GM18951 (cell line): Measurements from ENCODE around the gene CNGB1.

Experiments
- POLR2A ChIP-seq: IDR thresholded peaks from 4 replicates; pipeline ENCODE4 v1.6.1; 2011; ENCODE audit warnings: mild to moderate bottlenecking; ENCODE audit not compliant: insufficient read length, insufficient read depth; ENCODE audit errors: extremely low read depth
- in situ Hi-C: fragments of 300-500 bp; cut with MboI; formaldehyde crosslinking; loops from one replicate; pipeline ENCODE4 v1.12.0; 2022; ENCODE audit warnings: low sequenced_read_pairs, mixed read lengths, inconsistent platforms; ENCODE audit not compliant: unreplicated experiment

The CNGB1 gene

DNA sequence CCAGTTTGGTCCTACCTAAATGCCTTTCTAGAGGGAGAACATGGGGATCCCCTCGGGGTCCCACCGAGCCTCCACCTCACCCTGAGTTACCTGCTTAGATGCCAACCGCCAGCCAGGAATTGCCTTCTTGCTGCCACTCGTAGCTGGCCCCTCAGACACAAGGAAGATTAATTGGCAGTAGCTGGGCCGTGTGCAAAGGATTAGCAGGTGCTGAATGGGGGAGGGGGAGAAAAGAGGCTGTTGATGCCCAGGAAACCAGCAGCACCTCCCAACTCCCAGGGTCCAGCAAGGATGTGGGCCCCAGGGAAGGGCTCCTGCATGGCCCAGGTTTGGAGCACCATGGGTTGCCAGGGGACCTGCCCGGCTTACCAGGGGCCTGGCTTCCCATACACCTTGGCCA lies at the start of gene CNGB1:
CNGB1 (minus strand) TSS at position 159 of the 400 bp plus-strand sequence. CDS start 3,842 bp downstream, outside the sequence.
- in situ Hi-C loops, result no loop called here
- TF ChIP-seq POLR2A, result no peak

DNA sequence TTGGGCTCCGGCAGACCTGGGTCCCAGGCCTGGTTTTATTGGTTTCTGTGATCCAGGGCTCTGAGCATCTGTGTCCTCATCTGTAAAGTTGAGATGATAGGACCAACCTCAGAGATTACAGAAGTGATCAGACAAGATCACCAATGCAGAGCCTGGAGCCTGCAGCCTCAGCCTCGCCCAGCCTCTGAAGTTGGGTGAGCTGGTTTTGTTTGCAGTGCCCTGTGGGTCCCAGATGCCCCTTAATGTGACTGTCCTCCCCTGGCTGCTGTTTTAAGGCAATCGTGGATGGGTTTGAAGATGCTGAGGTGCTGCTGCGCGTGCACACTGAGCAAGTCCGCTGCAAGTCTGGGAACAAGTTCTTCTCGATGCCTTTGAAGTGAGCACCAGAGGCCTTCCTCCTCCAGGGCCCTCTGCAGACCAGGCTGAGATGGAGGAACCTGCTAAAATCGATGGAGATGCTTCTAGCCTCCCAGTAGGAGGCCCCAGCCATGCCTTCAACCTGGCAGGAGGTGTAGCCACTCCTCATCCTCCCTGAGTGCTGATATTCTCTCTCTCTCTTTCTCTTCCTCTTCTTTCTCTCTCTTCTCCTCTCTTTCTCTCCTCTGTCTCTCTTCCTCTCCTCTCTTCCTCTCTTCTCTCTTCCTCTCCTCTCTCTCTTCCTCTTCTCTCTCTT lies 49.1 kb upstream of the CNGB1 start:
- in situ Hi-C loops, result loop anchor here (25.0 kb wide), 2 partner anchors 267 to 467 kb away; partner anchors contain the start of gene PRSS54
- TF ChIP-seq POLR2A, result no peak

DNA sequence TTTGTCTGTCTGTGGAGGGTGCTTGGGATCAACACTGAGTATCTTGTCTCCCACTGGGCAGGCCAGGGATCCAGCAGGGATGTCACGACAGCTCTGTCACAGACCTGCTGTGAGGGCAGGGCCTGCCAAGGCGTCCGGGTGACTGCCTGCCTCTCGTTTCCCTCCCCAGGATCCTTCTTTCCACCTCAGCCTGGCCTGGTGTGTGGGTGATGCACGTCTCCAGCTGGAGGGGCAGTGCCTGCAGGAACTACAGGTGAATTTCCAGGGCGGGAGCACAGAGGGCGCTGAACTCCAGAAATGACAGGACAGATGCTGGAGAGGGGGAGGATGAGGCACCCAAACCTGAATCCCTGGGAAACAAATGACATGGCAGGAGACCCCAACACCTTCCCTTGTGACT lies 47.9 kb upstream of the CNGB1 start:
- no peak for TF ChIP-seq POLR2A
- in situ Hi-C loops, result loop anchor here (25.0 kb wide), 2 partner anchors 268 to 468 kb away; partner anchors contain the start of gene PRSS54

DNA sequence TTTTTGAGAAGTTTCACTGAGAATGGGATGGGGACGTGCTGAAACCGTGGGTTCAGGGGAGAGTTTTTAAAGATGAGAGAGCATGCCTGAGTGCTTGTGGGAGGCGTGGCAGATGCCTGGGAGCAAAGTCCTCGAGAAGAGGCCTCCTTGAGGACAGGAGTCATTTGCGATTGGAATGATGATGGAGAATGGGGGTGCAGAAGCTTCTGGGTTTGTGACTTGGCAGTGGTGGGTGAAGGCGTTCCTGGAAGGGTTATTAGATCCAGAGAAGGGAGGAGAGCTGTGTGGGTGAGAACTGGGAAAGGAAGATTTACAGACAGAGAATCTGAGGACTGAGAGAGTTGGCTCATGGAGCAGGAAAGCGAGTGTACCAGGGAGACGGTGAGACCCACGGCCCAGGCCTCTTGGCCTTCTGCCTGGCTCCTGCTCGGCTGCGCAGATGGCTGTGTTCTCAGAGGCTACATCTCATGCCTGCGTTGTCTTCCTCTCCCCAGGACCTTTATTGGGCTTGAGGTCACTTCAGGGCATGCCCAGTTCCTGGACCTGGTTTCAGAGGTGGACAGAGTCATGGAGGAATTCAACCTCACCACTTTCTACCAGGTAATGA lies 46.0 kb upstream of the CNGB1 start:
- in situ Hi-C loops, result loop anchor here (25.0 kb wide), 2 partner anchors 270 to 470 kb away; partner anchors contain the start of gene PRSS54
- TF ChIP-seq POLR2A, result no peak

GRCh38 chr16:58013201-58013956 lies 42.5 kb upstream of the CNGB1 start:
- in situ Hi-C loops, result loop anchor here (25.0 kb wide), 2 partner anchors 274 to 474 kb away; partner anchors contain the start of gene PRSS54
- no peak for TF ChIP-seq POLR2A

GRCh38 chr16:58012481-58012880 lies 41.6 kb upstream of the CNGB1 start:
- in situ Hi-C loops, result loop anchor here (25.0 kb wide), 2 partner anchors 275 to 475 kb away; partner anchors contain the start of gene PRSS54
- no peak for TF ChIP-seq POLR2A

DNA sequence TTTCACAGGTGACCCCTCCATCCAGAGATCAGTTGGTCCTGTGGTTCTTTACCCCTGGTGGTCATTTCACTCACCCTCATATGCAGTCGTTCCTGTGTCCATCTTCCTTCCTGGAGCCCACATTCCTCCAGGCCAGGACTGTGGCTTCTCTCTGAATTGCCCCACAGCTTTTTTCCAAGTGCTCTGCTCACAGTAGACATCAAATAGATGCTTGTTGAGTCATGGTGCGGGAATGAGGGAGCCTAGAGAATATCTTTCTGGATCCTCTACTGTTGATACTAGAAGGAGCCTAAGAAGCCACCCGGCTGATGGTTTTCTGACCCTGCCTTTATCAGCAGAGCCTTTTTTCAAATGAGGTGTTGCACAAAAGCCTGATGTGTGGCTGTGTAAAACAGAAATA lies 40.7 kb upstream of the CNGB1 start:
- no peak for TF ChIP-seq POLR2A
- in situ Hi-C loops, result loop anchor here (25.0 kb wide), 2 partner anchors 276 to 476 kb away; partner anchors contain the start of gene PRSS54

DNA sequence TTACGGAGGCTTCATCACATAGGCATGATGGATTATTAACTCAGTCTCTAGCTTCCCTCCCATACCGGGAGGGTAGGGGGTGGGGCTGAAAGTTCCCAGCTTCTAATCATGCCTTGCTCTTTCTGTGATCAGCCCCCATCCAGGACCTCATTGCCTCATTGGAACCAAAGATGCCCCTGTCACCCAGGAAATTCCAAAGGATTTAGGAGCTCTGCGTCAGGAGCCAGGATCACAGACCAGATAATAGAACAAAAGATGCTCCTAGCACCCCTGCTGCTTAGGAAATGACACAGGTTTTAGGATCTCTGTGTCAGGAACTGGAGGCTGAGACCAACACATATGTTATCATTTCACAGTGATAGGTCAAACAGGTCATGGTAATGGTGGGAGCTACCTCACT lies 40.0 kb upstream of the CNGB1 start:
- in situ Hi-C loops, result loop anchor here (25.0 kb wide), 2 partner anchors 276 to 476 kb away; partner anchors contain the start of gene PRSS54
- no peak for TF ChIP-seq POLR2A

DNA sequence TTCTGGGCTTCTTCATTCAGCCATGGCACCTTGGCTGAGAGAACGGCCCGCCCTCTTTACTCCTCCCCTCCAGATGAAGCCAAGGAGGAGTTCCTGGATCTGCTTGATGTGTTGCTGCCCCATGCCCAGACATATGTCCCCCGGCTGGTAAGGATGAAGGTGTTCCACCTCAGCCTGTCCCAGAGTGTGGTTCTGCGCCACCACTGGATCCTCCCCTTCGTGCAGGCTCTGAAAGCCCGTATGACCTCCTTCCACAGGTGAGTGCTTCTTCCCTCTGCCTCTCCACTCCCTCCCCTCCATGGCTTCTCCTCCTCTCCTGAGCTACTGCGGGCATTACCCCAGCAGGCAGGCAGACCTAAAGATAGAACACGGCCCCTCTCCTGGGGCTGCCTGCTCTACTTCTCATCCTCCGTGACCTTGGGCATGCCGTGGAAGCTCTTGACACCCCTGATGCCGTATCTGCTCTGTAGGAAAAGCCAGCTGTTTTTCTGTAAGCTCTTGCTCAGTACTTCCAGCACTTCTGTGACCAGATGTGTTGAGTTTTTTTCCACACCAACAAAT lies 39.0 kb upstream of the CNGB1 start:
- in situ Hi-C loops, result loop anchor here (25.0 kb wide), 2 partner anchors 277 to 477 kb away; partner anchors contain the start of gene PRSS54
- no peak for TF ChIP-seq POLR2A

DNA sequence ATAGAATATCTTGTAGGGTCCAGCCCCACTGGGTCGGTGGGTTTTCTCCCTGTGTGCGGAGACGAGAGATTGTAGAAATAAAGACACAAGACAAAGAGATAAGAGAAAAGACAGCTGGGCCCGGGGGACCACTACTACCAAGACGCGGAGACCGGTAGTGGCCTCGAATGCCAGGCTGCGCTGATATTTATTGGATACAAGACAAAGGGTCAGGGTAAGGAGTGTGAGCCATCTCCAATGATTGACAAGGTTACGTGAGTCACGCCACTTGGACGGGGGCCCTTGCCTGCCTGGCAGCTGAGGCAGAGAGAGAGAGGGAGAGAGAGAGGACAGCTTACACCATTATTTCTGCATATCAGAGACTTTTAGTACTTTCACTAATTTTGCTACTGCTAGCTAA lies 33.8 kb upstream of the CNGB1 start:
- in situ Hi-C loops, result loop anchor here (25.0 kb wide), 2 partner anchors 283 to 483 kb away; partner anchors contain the start of gene PRSS54

- in situ Hi-C loops, result loop anchor here (25.0 kb wide), 2 partner anchors 284 to 484 kb away; partner anchors contain the start of gene PRSS54
- no peak for TF ChIP-seq POLR2A
Observed at GRCh38 chr16:58002936-58003335, 32.0 kb upstream of the CNGB1 start.

DNA sequence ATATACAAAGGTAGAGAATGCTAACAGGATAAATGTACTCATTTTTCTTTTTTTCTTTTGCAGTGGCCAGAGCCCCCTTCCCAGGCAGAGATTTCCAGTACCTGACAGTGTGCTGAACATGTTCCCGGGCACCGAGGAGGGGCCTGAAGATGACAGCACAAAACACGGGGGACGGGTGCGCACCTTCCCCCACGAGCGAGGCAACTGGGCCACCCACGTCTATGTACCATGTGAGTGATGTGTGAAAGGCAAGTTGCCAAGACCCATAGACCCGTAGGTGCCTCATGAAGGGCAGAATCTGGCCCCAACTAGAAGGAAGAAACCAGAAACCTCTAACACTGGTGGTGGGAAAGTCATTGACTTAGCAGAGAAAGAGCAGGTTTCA lies 31.5 kb upstream of the CNGB1 start:
- in situ Hi-C loops, result loop anchor here (25.0 kb wide), 2 partner anchors 285 to 485 kb away; partner anchors contain the start of gene PRSS54
- TF ChIP-seq POLR2A, result no peak
